Retinal pigment epithelial cell (primary cell): ENCODE data around the gene PLEKHH1.

Experiments used
- DNase-seq: peaks from one replicate; pipeline ENCODE4 v3.0.0-alpha.2; 2010; ENCODE audit warnings: low read depth
- H3K4me3 ChIP-seq: 2 replicates; pipeline ENCODE4 v1.5.1; 2011; ENCODE audit warnings: mild to moderate bottlenecking, low read length, control low read depth, moderate library complexity
- CTCF ChIP-seq: conservative IDR thresholded peaks from 2 replicates; pipeline ENCODE4 v1.5.1; 2011; ENCODE audit warnings: low read depth, low read length, control low read depth, inconsistent platforms

PLEKHH1 gene

GRCh38 chr14:67510121-67510520 lies 23.0 kb upstream of the PLEKHH1 start:
- no peak for DNase-seq
- TF ChIP-seq CTCF: no peak

GRCh38 chr14:67510836-67511235 lies 22.3 kb upstream of the PLEKHH1 start:
- TF ChIP-seq CTCF: no peak
- no peak overlapping the region for H3K4me3 ChIP-seq
- no peak for DNase-seq

More at GRCh38 chr14:67510121-67510520, 23.0 kb upstream of the PLEKHH1 start:
- H3K4me3 ChIP-seq: no peak overlapping the region

- no peak overlapping the region for H3K4me3 ChIP-seq
- no peak for DNase-seq
- TF ChIP-seq CTCF: no peak
These were observed 20.4 kb upstream of the PLEKHH1 start for GRCh38 chr14:67512463-67513310.

- no peak for TF ChIP-seq CTCF
- DNase-seq: no peak
- no peak overlapping the region for H3K4me3 ChIP-seq
These were observed 19.4 kb upstream of the PLEKHH1 start for GRCh38 chr14:67513631-67514108.

GRCh38 chr14:67514203-67514607 lies 18.9 kb upstream of the PLEKHH1 start:
- H3K4me3 ChIP-seq: no peak overlapping the region
- no peak for DNase-seq
- TF ChIP-seq CTCF: no peak

- TF ChIP-seq CTCF: no peak
- peak overlapping the region; percentile 48 for H3K4me3 ChIP-seq
- no peak for DNase-seq
These were observed 18.3 kb upstream of the PLEKHH1 start for GRCh38 chr14:67514650-67515385.
